ENCODE measurements around the gene GCLC. TPM values are rescaled to one million over a fixed set of nuclear protein-coding genes. Genes with fewer than 3 reads are reported as not detected.

GCLC gene
- total RNA-seq, 1 donor from 2014 or later, result 28.7 TPM

DNA sequence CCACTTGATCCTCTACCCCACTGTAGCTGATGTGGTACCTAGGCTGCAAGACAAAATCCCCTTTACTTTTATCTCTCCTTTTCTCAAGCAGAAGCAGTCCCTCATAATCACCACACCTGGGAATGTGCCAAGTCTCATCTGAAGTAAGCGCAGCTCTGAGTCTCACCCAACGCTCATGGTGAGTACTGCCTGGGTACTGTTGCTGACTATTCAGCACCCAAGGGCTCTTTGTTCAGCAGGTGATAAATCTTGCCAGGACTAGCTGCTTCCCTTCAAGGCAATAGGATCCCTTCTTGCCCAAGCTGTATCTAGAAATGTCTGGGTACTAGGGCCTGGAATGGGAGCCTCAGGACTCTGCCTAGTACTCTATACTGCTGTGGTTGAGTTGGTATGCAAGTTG lies 70.9 kb downstream of the GCLC start:
- Mint-ChIP-seq H3K9me3 (ENCODE audit: unreplicated experiment) (no peaks in the 10 kb centered on the region), H3K27me3 (ENCODE audit: unreplicated experiment) (peaks cover 1% of the 10 kb centered on the region), H3K4me3 (ENCODE audit: unreplicated experiment) (no peak overlapping the region), H3K36me3 (ENCODE audit: low read depth, unreplicated experiment) (no peaks in the 10 kb centered on the region), H3K27ac (ENCODE audit: unreplicated experiment) (no peak overlapping the region), H3K4me1 (ENCODE audit: unreplicated experiment) (no peaks in the 10 kb centered on the region)
- TF ChIP-seq, protein P1, sequence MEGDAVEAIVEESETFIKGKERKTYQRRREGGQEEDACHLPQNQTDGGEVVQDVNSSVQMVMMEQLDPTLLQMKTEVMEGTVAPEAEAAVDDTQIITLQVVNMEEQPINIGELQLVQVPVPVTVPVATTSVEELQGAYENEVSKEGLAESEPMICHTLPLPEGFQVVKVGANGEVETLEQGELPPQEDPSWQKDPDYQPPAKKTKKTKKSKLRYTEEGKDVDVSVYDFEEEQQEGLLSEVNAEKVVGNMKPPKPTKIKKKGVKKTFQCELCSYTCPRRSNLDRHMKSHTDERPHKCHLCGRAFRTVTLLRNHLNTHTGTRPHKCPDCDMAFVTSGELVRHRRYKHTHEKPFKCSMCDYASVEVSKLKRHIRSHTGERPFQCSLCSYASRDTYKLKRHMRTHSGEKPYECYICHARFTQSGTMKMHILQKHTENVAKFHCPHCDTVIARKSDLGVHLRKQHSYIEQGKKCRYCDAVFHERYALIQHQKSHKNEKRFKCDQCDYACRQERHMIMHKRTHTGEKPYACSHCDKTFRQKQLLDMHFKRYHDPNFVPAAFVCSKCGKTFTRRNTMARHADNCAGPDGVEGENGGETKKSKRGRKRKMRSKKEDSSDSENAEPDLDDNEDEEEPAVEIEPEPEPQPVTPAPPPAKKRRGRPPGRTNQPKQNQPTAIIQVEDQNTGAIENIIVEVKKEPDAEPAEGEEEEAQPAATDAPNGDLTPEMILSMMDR (IDR thresholded peaks at IDR 0.05; ENCODE audit: unreplicated experiment), result no peak
- DNase-seq (ENCODE audit: low spot score), result no peak

DNA sequence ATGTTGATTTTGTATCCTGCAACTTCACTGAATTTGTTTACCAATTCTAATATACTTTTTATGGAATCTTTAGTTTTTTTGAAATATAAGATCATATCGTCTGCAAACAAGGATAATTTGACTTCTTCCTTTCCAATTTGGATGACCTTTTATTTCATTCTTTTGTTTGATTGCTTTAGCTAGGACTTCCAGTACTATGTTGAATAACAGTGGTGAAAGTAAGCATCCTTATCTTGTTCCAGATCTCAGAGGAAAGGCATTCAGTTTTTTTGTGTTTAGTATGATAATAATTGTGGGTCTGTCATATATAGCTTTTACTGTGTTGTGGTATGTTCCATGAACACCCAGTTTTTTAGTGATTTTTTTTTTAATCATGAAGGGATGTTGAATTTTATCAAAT lies 75.7 kb downstream of the GCLC start:
- no peaks in the 10 kb centered on the region for H3K36me3 Mint-ChIP-seq (ENCODE audit: low read depth, unreplicated experiment)
- no peak overlapping the region for H3K4me3 Mint-ChIP-seq (ENCODE audit: unreplicated experiment)
- H3K4me1 Mint-ChIP-seq (ENCODE audit: unreplicated experiment), result peaks cover 2% of the 10 kb centered on the region
- H3K27me3 Mint-ChIP-seq (ENCODE audit: unreplicated experiment), result peaks cover 5% of the 10 kb centered on the region
- no peak for DNase-seq (ENCODE audit: low spot score)
- H3K27ac Mint-ChIP-seq (ENCODE audit: unreplicated experiment), result no peak overlapping the region
- H3K9me3 Mint-ChIP-seq (ENCODE audit: unreplicated experiment), result no peaks in the 10 kb centered on the region
- TF ChIP-seq, protein P1 (IDR thresholded peaks at IDR 0.05; ENCODE audit: unreplicated experiment), result no peak

DNA sequence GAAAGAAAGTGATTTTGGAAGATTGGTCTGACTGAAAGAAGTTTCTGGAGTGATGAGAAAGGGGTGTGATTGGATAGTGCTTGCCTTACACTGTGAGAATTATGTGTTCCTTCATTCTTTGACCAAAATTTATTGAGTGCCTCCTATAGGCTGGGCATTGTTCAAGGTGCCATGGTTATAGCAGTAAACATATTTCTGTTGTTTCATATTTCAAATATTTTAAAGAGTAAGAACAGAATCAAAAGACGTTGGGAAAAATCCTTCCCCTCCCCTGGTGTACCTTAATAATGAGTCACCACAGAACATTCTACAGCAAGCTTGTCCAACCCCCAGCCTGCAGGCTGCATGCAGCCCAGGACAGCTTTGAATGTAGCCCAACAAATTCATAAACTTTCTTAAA lies 78.6 kb downstream of the GCLC start:
- H3K4me3 Mint-ChIP-seq (ENCODE audit: unreplicated experiment), result no peak overlapping the region

DNA sequence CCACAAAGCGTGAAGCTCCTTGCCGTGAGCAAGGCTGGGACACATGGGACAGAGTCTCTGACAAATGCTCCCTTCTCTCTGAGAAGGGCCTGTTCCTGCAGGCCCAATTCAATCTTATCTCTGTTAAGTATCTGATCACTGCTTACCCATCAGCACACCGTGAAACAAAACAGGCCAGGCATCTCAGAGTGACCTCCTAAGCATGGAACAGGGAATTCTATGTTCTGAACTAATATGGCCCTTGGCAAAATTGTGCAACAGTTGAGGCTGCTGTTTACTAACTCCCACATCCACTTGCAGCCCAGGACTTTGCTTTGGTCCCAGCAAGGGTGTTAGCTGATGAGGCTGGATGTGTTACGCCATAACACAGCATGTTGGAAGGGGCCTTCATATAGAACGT lies 79.2 kb downstream of the GCLC start:
- Mint-ChIP-seq H3K27ac (ENCODE audit: unreplicated experiment) (no peak overlapping the region), H3K9me3 (ENCODE audit: unreplicated experiment) (no peaks in the 10 kb centered on the region), H3K36me3 (ENCODE audit: low read depth, unreplicated experiment) (no peaks in the 10 kb centered on the region), H3K4me1 (ENCODE audit: unreplicated experiment) (peaks cover 2% of the 10 kb centered on the region), H3K4me3 (ENCODE audit: unreplicated experiment) (no peak overlapping the region), H3K27me3 (ENCODE audit: unreplicated experiment) (peaks cover 5% of the 10 kb centered on the region)
- TF ChIP-seq, protein P1 (IDR thresholded peaks at IDR 0.05; ENCODE audit: unreplicated experiment), result no peak
- DNase-seq (ENCODE audit: low spot score), result no peak

More for the DNA sequence above, 78.6 kb downstream of the GCLC start:
- Mint-ChIP-seq H3K27me3 (ENCODE audit: unreplicated experiment) (peaks cover 5% of the 10 kb centered on the region), H3K27ac (ENCODE audit: unreplicated experiment) (no peak overlapping the region), H3K4me1 (ENCODE audit: unreplicated experiment) (peaks cover 2% of the 10 kb centered on the region), H3K36me3 (ENCODE audit: low read depth, unreplicated experiment) (no peaks in the 10 kb centered on the region), H3K9me3 (ENCODE audit: unreplicated experiment) (no peaks in the 10 kb centered on the region)
- TF ChIP-seq, protein P1 (IDR thresholded peaks at IDR 0.05; ENCODE audit: unreplicated experiment), result no peak
- no peak for DNase-seq (ENCODE audit: low spot score)

DNA sequence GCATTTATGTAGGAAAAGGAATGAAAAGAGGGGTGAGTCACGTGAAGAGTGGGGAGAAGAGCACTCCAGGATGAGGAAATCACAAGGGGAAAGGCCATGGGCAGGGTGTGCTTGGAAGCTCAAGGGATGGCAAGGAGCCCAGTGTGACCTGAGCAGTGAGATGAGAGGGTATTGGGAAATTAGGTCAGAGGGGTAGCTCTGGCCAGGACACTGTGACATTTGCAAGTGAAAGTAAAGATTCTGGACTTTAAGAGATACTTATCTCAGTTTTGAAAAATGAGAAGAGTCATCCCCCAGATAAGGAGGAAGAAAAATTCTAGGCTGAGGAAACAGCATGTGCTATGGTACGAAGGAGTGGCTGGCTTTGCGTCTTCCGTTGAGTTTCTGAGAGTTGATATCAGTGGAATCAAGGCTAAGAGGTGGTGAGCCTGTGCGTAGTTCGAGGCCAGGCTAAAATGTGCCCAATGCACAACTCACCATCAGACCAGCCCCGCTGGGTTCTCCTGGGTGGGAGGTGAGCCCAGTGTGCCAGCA lies 79.9 kb downstream of the GCLC start:
- TF ChIP-seq, protein P1 (IDR thresholded peaks at IDR 0.05; ENCODE audit: unreplicated experiment), result no peak
- H3K27ac Mint-ChIP-seq (ENCODE audit: unreplicated experiment), result no peak overlapping the region
- peaks cover 2% of the 10 kb centered on the region for H3K4me1 Mint-ChIP-seq (ENCODE audit: unreplicated experiment)
- no peaks in the 10 kb centered on the region for H3K9me3 Mint-ChIP-seq (ENCODE audit: unreplicated experiment)
- H3K36me3 Mint-ChIP-seq (ENCODE audit: low read depth, unreplicated experiment), result no peaks in the 10 kb centered on the region
- peaks cover 5% of the 10 kb centered on the region for H3K27me3 Mint-ChIP-seq (ENCODE audit: unreplicated experiment)
- no peak overlapping the region for H3K4me3 Mint-ChIP-seq (ENCODE audit: unreplicated experiment)
- DNase-seq (ENCODE audit: low spot score), result no peak

Data from endothelial cell (in vitro differentiated cells).